ENCODE data around the gene ADGRG2. TPM values are rescaled to one million over a fixed set of nuclear protein-coding genes. Genes with fewer than 3 reads are reported as not detected.

ADGRG2 gene
- total and polyA plus RNA-seq, 2 experiments from 2014 or later: 1.4 to 2.9 TPM

GRCh38 chrX:19046343-19047215 is 75.7 kb downstream of the ADGRG2 start:
- Histone ChIP-seq H3K4me3 (no peak overlapping the region), H3K27me3 (no peaks in the 10 kb centered on the region), H3K4me1 (ENCODE audit: low read depth) (no peaks in the 10 kb centered on the region), H3K36me3 (no peaks in the 10 kb centered on the region), H3K27ac (no peak overlapping the region), H3K9me3 (ENCODE audit: low read depth) (no peaks in the 10 kb centered on the region)
- DNase-seq (ENCODE audit: low read depth in 1 of 2, low spot score in 1 of 2): no peak
- no peak for TF ChIP-seq CTCF (IDR thresholded peaks at IDR 0.05; ENCODE audit: low read depth, low read length)

GRCh38 chrX:19040373-19040772 is 81.9 kb downstream of the ADGRG2 start:
- Histone ChIP-seq H3K36me3 (no peaks in the 10 kb centered on the region), H3K4me1 (ENCODE audit: low read depth) (no peaks in the 10 kb centered on the region), H3K4me3 (no peak overlapping the region), H3K27ac (no peak overlapping the region), H3K27me3 (no peaks in the 10 kb centered on the region), H3K9me3 (ENCODE audit: low read depth) (no peaks in the 10 kb centered on the region)
- TF ChIP-seq CTCF (IDR thresholded peaks at IDR 0.05; ENCODE audit: low read depth, low read length): peak; percentile 22
- no peak for DNase-seq (ENCODE audit: low read depth in 1 of 2, low spot score in 1 of 2)

- H3K4me3 ChIP-seq: no peak overlapping the region
These were observed 88.2 kb downstream of the ADGRG2 start for GRCh38 chrX:19034025-19034424.

GRCh38 chrX:19030805-19031204 is 91.5 kb downstream of the ADGRG2 start:
- Histone ChIP-seq H3K27ac (no peak overlapping the region), H3K36me3 (no peaks in the 10 kb centered on the region), H3K9me3 (ENCODE audit: low read depth) (no peaks in the 10 kb centered on the region)

More at GRCh38 chrX:19034025-19034424, 88.2 kb downstream of the ADGRG2 start:
- Histone ChIP-seq H3K9me3 (ENCODE audit: low read depth) (no peaks in the 10 kb centered on the region), H3K27me3 (no peaks in the 10 kb centered on the region), H3K4me1 (ENCODE audit: low read depth) (no peaks in the 10 kb centered on the region), H3K27ac (no peak overlapping the region), H3K36me3 (no peaks in the 10 kb centered on the region)
- no peak for TF ChIP-seq CTCF (IDR thresholded peaks at IDR 0.05; ENCODE audit: low read depth, low read length)
- DNase-seq (ENCODE audit: low read depth in 1 of 2, low spot score in 1 of 2): no peak

GRCh38 chrX:19028560-19028959 is 93.7 kb downstream of the ADGRG2 start:
- DNase-seq (ENCODE audit: low read depth in 1 of 2, low spot score in 1 of 2): no peak
- no peak for TF ChIP-seq CTCF (IDR thresholded peaks at IDR 0.05; ENCODE audit: low read depth, low read length)
- Histone ChIP-seq H3K4me1 (ENCODE audit: low read depth) (no peaks in the 10 kb centered on the region), H3K27ac (no peak overlapping the region), H3K36me3 (no peaks in the 10 kb centered on the region), H3K9me3 (ENCODE audit: low read depth) (no peaks in the 10 kb centered on the region), H3K27me3 (no peaks in the 10 kb centered on the region), H3K4me3 (no peak overlapping the region)

More at GRCh38 chrX:19030805-19031204, 91.5 kb downstream of the ADGRG2 start:
- Histone ChIP-seq H3K4me3 (no peak overlapping the region), H3K4me1 (ENCODE audit: low read depth) (no peaks in the 10 kb centered on the region), H3K27me3 (no peaks in the 10 kb centered on the region)
- no peak for DNase-seq (ENCODE audit: low read depth in 1 of 2, low spot score in 1 of 2)
- TF ChIP-seq CTCF (IDR thresholded peaks at IDR 0.05; ENCODE audit: low read depth, low read length): no peak
